Measurements from ENCODE around the gene OTUD3. TPM values are rescaled to one million over a fixed set of nuclear protein-coding genes. Genes with fewer than 3 reads are reported as not detected.

Gene OTUD3
- polyA plus RNA-seq, 1 donor (not counting 4 experiments of a cell fraction or from before 2014, with no cell fraction given), result 7.0 TPM

DNA sequence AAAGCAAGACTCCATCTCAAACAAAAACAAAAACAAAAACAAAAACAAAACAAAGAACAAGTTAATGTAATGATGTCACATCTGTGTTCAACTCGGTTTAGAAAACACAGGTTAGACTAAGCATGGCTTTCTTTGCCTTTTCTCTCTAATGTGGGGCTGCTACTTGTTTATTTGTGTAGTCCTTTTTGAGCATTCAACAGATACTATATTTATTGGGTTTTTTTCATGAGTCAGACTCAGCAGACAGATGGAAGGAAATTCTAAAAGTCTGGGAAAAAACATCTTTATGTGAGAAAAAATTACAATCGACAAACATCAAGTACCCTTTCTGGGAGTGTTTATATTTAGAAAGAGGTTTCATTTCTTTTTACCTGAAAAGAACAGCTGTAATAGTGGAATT lies 22.3 kb upstream of the OTUD3 start:
- no peak overlapping the region for H3K4me3 ChIP-seq (ENCODE audit: control insufficient read depth in 2 of 3, extremely low read depth in 1 of 3, insufficient read depth in 2 of 3, low read depth in 1 of 3, low read length in 3 of 3)
- TF ChIP-seq, protein P1, sequence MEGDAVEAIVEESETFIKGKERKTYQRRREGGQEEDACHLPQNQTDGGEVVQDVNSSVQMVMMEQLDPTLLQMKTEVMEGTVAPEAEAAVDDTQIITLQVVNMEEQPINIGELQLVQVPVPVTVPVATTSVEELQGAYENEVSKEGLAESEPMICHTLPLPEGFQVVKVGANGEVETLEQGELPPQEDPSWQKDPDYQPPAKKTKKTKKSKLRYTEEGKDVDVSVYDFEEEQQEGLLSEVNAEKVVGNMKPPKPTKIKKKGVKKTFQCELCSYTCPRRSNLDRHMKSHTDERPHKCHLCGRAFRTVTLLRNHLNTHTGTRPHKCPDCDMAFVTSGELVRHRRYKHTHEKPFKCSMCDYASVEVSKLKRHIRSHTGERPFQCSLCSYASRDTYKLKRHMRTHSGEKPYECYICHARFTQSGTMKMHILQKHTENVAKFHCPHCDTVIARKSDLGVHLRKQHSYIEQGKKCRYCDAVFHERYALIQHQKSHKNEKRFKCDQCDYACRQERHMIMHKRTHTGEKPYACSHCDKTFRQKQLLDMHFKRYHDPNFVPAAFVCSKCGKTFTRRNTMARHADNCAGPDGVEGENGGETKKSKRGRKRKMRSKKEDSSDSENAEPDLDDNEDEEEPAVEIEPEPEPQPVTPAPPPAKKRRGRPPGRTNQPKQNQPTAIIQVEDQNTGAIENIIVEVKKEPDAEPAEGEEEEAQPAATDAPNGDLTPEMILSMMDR (optimal IDR thresholded peaks at IDR 0.05 in 1 of 3, IDR thresholded peaks at IDR 0.05 in 1 of 3, conservative IDR thresholded peaks at IDR 0.05 in 1 of 3; ENCODE audit: extremely low read depth in 1 of 3, insufficient read depth in 2 of 3, low read length in 3 of 3), result no peak
- TF ChIP-seq EZH2 (IDR thresholded peaks at IDR 0.05; ENCODE audit: low read length), result no peak
- H3K9me1 ChIP-seq (ENCODE audit: control insufficient read depth, extremely low read depth, insufficient read depth, low read length), result no peaks in the 10 kb centered on the region
- no peaks in the 10 kb centered on the region for H3K36me3 ChIP-seq (ENCODE audit: control insufficient read depth in 2 of 2, extremely low read depth in 1 of 2, insufficient read depth in 2 of 2, low read length in 2 of 2)
- peaks cover 14% of the 10 kb centered on the region for H3K4me1 ChIP-seq (ENCODE audit: control insufficient read depth, extremely low read depth, insufficient read depth, low read length)
- H2AFZ ChIP-seq (ENCODE audit: control insufficient read depth, low read length), result no peak overlapping the region
- no peaks in the 10 kb centered on the region for H3K27me3 ChIP-seq (ENCODE audit: control insufficient read depth, extremely low read depth, insufficient read depth, low read length)
- FAIRE-seq (no peak), DNase-seq (ENCODE audit: low read depth, low spot score) (no peak)
- H3K79me2 ChIP-seq (ENCODE audit: control insufficient read depth, insufficient read depth, low read length), result no peaks in the 10 kb centered on the region
- no peaks in the 10 kb centered on the region for H3K9me3 ChIP-seq (ENCODE audit: control insufficient read depth, low read depth, low read length)
- no peak overlapping the region for H3K4me2 ChIP-seq (ENCODE audit: control insufficient read depth, extremely low read depth, insufficient read depth, low read depth, low read length)
- H3K27ac ChIP-seq (ENCODE audit: control insufficient read depth, insufficient read depth, low read length), result no peak overlapping the region
- dilution Hi-C loops (cut with MboI; ENCODE audit: extremely low pct_ligation_motif_present, low sequenced_read_pairs), result no loop called here
- no peak overlapping the region for H3K9ac ChIP-seq (ENCODE audit: control insufficient read depth, extremely low read depth, insufficient read depth, low read length)
- no peaks in the 10 kb centered on the region for H4K20me1 ChIP-seq (ENCODE audit: control insufficient read depth, extremely low read depth, insufficient read depth, low read length)

DNA sequence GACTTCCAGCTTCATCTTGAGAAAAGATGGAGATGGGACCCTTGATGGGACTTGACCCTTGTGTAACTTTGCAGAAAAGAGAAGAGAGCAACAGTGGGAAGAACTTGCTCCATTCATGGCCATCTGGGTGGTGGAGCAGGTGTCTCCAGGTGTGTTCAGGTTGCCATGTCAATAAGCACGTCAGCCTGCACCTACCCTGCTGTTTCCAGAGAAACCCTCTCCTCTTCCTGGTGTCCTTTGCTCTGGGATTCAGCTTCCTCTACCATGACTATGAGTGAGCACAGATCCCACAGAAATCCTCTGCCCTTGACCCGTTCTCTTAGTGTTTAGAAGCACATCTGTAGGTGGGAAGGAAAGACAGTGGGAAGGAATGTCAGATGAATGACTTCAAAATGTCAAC lies 21.8 kb upstream of the OTUD3 start:
- H3K4me3 ChIP-seq (ENCODE audit: control insufficient read depth in 2 of 3, extremely low read depth in 1 of 3, insufficient read depth in 2 of 3, low read depth in 1 of 3, low read length in 3 of 3), result no peak overlapping the region
- no peak overlapping the region for H3K27ac ChIP-seq (ENCODE audit: control insufficient read depth, insufficient read depth, low read length)
- no peak overlapping the region for H2AFZ ChIP-seq (ENCODE audit: control insufficient read depth, low read length)
- DNase-seq (ENCODE audit: low read depth, low spot score) (no peak), FAIRE-seq (no peak)
- H3K9me1 ChIP-seq (ENCODE audit: control insufficient read depth, extremely low read depth, insufficient read depth, low read length), result no peaks in the 10 kb centered on the region
- dilution Hi-C loops (cut with MboI; ENCODE audit: extremely low pct_ligation_motif_present, low sequenced_read_pairs), result no loop called here
- H3K9me3 ChIP-seq (ENCODE audit: control insufficient read depth, low read depth, low read length), result no peaks in the 10 kb centered on the region
- no peak overlapping the region for H3K9ac ChIP-seq (ENCODE audit: control insufficient read depth, extremely low read depth, insufficient read depth, low read length)
- TF ChIP-seq EZH2 (IDR thresholded peaks at IDR 0.05; ENCODE audit: low read length), result no peak
- TF ChIP-seq, protein P1 (optimal IDR thresholded peaks at IDR 0.05 in 1 of 3, IDR thresholded peaks at IDR 0.05 in 1 of 3, conservative IDR thresholded peaks at IDR 0.05 in 1 of 3; ENCODE audit: extremely low read depth in 1 of 3, insufficient read depth in 2 of 3, low read length in 3 of 3), result no peak
- no peaks in the 10 kb centered on the region for H4K20me1 ChIP-seq (ENCODE audit: control insufficient read depth, extremely low read depth, insufficient read depth, low read length)
- no peaks in the 10 kb centered on the region for H3K79me2 ChIP-seq (ENCODE audit: control insufficient read depth, insufficient read depth, low read length)
- no peaks in the 10 kb centered on the region for H3K36me3 ChIP-seq (ENCODE audit: control insufficient read depth in 2 of 2, extremely low read depth in 1 of 2, insufficient read depth in 2 of 2, low read length in 2 of 2)
- peaks cover 14% of the 10 kb centered on the region for H3K4me1 ChIP-seq (ENCODE audit: control insufficient read depth, extremely low read depth, insufficient read depth, low read length)
- H3K27me3 ChIP-seq (ENCODE audit: control insufficient read depth, extremely low read depth, insufficient read depth, low read length), result no peaks in the 10 kb centered on the region
- no peak overlapping the region for H3K4me2 ChIP-seq (ENCODE audit: control insufficient read depth, extremely low read depth, insufficient read depth, low read depth, low read length)

All from keratinocyte (primary cell).